Astrocyte (in vitro differentiated cells and primary cell): ENCODE data around the gene FAU.

ENCODE experiments used
- CTCF ChIP-seq: IDR thresholded peaks from 2 replicates; pipeline ENCODE4 v1.5.1; 2011; ENCODE audit warnings: low read depth, mild to moderate bottlenecking, inconsistent platforms, low read length, moderate library complexity; ENCODE audit not compliant: insufficient read depth
- EZH2 ChIP-seq: IDR thresholded peaks from 2 replicates; pipeline ENCODE4 v1.6.1; 2012; ENCODE audit warnings: mild to moderate bottlenecking, low read length, inconsistent platforms; ENCODE audit not compliant: insufficient read depth

- no peak for TF ChIP-seq CTCF
- TF ChIP-seq EZH2, result no peak
Measured at GRCh38 chr11:65156926-65157325, 35.0 kb upstream of the FAU start.
